HG02610 (cell line): ENCODE data around the gene HINFP.
A peak's percentile ranks its signal among the peaks of the same experiment; 100 is the strongest.
"Not testable (repeated sequence)": the region's sequence is repeated elsewhere in the genome, so short reads cannot be mapped to it uniquely, and the experiment has no call there.

Experiments
- ATAC-seq: cut with Tn5 transposase; IDR thresholded peaks from one replicate; pipeline ENCODE4 v1.9.1; 2021; ENCODE audit warnings: mild to moderate bottlenecking, moderate library complexity; ENCODE audit not compliant: unreplicated experiment

Gene HINFP

GRCh38 chr11:119155733-119156492 is 34.5 kb downstream of the HINFP start:
- ATAC-seq: no peak

GRCh38 chr11:119156496-119156895 is 35.1 kb downstream of the HINFP start:
- ATAC-seq: no peak

GRCh38 chr11:119157063-119157462 is 35.7 kb downstream of the HINFP start:
- ATAC-seq: no peak

GRCh38 chr11:119158467-119158866 is 37.1 kb downstream of the HINFP start:
- ATAC-seq: no peak

GRCh38 chr11:119160151-119160550 is 38.8 kb downstream of the HINFP start:
- ATAC-seq: no peak

GRCh38 chr11:119161871-119162270 is 40.5 kb downstream of the HINFP start:
- no peak for ATAC-seq

GRCh38 chr11:119166368-119167076 is 45.1 kb downstream of the HINFP start:
- no peak for ATAC-seq

- not testable (repeated sequence) for ATAC-seq
These were observed 45.7 kb downstream of the HINFP start for GRCh38 chr11:119167077-119167458.

- ATAC-seq: no peak
These were observed 46.6 kb downstream of the HINFP start for GRCh38 chr11:119167933-119168332.

GRCh38 chr11:119168471-119169281 is 47.3 kb downstream of the HINFP start, which contains the start of gene NLRX1:
Gene NLRX1 (plus strand): TSS chr11:119168725. CDS start chr11:119171404, 2,679 bp downstream.
- ATAC-seq: peak; percentile 84

GRCh38 chr11:119169282-119169719 is 47.9 kb downstream of the HINFP start:
- peak; percentile 17 for ATAC-seq

- no peak for ATAC-seq
These were observed 51.1 kb downstream of the HINFP start for GRCh38 chr11:119172513-119172912.

GRCh38 chr11:119173453-119173852 is 52.1 kb downstream of the HINFP start:
- ATAC-seq: no peak

- no peak for ATAC-seq
These were observed 54.2 kb downstream of the HINFP start for GRCh38 chr11:119175493-119176077.

GRCh38 chr11:119178166-119178680 is 56.8 kb downstream of the HINFP start:
- ATAC-seq: no peak

- no peak for ATAC-seq
These were observed 58.0 kb downstream of the HINFP start for GRCh38 chr11:119179342-119179741.

GRCh38 chr11:119179983-119180382 is 58.6 kb downstream of the HINFP start:
- no peak for ATAC-seq

GRCh38 chr11:119180729-119181676 is 59.6 kb downstream of the HINFP start:
- ATAC-seq: no peak

- no peak for ATAC-seq
These were observed 60.5 kb downstream of the HINFP start for GRCh38 chr11:119181677-119182412.
